Measurements from ENCODE around the gene KCNK1.

KCNK1 gene

DNA sequence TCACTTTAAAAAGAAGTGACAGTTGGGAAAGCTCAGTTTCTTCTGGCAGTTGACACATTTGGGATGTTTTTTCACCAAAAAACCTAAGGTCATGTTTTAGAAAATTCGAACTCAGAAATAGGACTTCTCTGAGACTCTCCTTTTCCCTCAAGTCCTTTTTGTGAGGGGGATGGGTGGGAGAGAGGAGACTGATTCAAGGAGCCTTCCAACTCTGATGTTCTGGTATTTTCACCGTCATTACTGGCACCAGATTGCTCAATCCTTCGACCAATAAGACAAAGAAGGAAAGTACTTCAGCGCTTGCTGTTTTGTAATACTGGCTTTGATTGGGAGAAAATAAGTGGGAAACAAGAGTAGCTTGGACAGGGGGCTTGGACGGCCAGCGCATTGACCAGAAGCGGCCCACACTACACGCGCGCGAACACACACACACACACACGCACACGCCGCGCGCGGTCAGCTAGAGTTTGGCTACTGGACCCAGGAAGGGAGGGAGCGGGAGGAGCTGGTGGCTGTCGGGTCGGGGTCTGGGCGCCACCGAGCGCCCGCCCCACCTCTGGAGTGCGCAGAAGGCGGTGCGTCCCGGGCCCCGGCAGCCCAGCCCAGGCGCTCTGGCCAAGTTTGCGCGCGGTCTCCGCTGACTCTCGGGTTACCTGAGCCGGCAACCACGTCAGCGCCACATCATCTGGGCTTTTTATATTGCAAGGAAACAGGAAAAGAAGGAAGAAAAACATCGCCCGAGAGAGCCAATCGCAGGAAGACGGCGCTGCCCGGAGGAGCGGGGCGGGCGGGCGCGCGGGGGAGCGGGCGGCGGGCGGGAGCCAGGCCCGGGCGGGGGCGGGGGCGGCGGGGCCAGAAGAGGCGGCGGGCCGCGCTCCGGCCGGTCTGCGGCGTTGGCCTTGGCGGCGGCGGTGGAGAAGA lies at the start of gene KCNK1:
TSS of gene KCNK1 (plus strand) at position 855 of the 921 bp plus-strand sequence. CDS start at position 921, 66 bp downstream.
- Histone ChIP-seq H4K20me1 (ENCODE audit: insufficient read depth, low read length) (no peaks in the 10 kb centered on the region; the same call in 1 of the 2 replicates), H3K9ac (ENCODE audit: low read depth, low read length) (no peak within 1 kb of the TSS), H3K9me3 (ENCODE audit: insufficient read depth, low read length, severe bottlenecking) (no peaks in the 10 kb centered on the region), H3K79me2 (ENCODE audit: insufficient read depth, low read length) (no peaks in the 10 kb centered on the region), H3K4me1 (ENCODE audit: insufficient read depth, low read length) (no peaks in the 10 kb centered on the region), H3K27me3 (ENCODE audit: insufficient read depth, low read length, poor library complexity) (peaks cover 8% of the 10 kb centered on the region), H3K4me3 (ENCODE audit: low read depth in 1 of 2, low read length in 2 of 2) (no peak within 1 kb of the TSS), H2AFZ (ENCODE audit: low read depth, low read length) (no peak within 1 kb of the TSS), H3K4me2 (ENCODE audit: insufficient read depth, low read length) (no peak within 1 kb of the TSS), H3K36me3 (ENCODE audit: insufficient read depth, low read length) (no peaks in the 10 kb centered on the region), H3K27ac (ENCODE audit: low read length) (no peak within 1 kb of the TSS)
- DNase-seq (no peak), ATAC-seq (ENCODE audit: insufficient read depth, low read depth) (no peak)
- no peak for TF ChIP-seq CTCF (IDR thresholded peaks at IDR 0.05; ENCODE audit: borderline replicate concordance, extremely low read depth, low read length, poor library complexity, severe bottlenecking)
- TF ChIP-seq EZH2 (IDR thresholded peaks at IDR 0.05; ENCODE audit: borderline replicate concordance, low read depth, low read length, severe bottlenecking), result no peak

DNA sequence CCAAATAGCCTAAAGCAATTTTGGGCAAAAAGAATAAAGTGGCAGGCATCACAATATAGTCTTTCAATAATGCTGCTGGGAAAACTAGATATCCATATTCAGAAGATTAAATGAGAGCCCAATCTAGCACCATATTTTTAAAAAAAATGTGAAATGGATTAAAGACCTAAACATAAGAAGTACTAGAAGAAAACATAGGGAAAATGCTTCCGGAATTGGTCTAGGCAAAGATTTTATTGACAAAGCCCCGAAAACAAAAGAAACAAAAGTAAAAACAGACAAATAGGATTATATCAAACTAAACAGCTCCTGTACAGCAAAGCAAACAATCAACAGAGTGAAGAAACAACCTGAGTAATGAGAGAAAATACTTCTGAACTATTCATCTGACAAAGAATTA lies 48.6 kb upstream of the KCNK1 start:
- Histone ChIP-seq H3K9me3 (ENCODE audit: insufficient read depth, low read length, severe bottlenecking) (peaks cover 12% of the 10 kb centered on the region), H3K4me3 (ENCODE audit: low read depth in 1 of 2, low read length in 2 of 2) (no peak overlapping the region), H3K4me2 (ENCODE audit: insufficient read depth, low read length) (no peak overlapping the region), H3K36me3 (ENCODE audit: insufficient read depth, low read length) (no peaks in the 10 kb centered on the region), H2AFZ (ENCODE audit: low read depth, low read length) (no peak overlapping the region), H3K27ac (ENCODE audit: low read length) (no peak overlapping the region), H3K4me1 (ENCODE audit: insufficient read depth, low read length) (no peaks in the 10 kb centered on the region), H3K79me2 (ENCODE audit: insufficient read depth, low read length) (no peaks in the 10 kb centered on the region), H4K20me1 (ENCODE audit: insufficient read depth, low read length) (no peaks in the 10 kb centered on the region), H3K27me3 (ENCODE audit: insufficient read depth, low read length, poor library complexity) (no peaks in the 10 kb centered on the region), H3K9ac (ENCODE audit: low read depth, low read length) (no peak overlapping the region)
- no peak for ATAC-seq (ENCODE audit: insufficient read depth, low read depth)
- no peak for DNase-seq
- TF ChIP-seq EZH2 (IDR thresholded peaks at IDR 0.05; ENCODE audit: borderline replicate concordance, low read depth, low read length, severe bottlenecking) (no peak), CTCF (IDR thresholded peaks at IDR 0.05; ENCODE audit: borderline replicate concordance, extremely low read depth, low read length, poor library complexity, severe bottlenecking) (no peak)

DNA sequence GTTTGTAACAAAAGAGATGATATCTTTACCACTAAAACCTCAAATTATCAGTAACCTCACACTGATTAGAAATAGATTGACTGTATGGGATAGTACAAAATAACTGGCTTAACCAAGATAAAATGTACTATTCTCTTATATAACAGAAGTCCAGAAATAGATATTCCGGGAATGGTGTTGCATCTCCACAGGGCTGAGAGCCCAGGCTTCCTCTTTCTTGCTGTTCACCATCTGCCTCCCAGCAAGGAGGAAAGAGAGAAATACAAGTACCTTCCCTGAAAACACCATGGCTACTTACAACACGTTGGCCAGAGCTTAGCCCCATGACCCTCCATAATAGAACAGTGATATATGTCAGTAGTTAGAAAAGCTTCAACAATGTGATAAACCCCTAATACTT lies 47.0 kb upstream of the KCNK1 start:
- no peak overlapping the region for H3K4me2 ChIP-seq (ENCODE audit: insufficient read depth, low read length)
- H3K9me3 ChIP-seq (ENCODE audit: insufficient read depth, low read length, severe bottlenecking), result peaks cover 6% of the 10 kb centered on the region
- DNase-seq (no peak), ATAC-seq (ENCODE audit: insufficient read depth, low read depth) (no peak)
- no peak overlapping the region for H3K27ac ChIP-seq (ENCODE audit: low read length)
- no peak overlapping the region for H2AFZ ChIP-seq (ENCODE audit: low read depth, low read length)
- no peaks in the 10 kb centered on the region for H4K20me1 ChIP-seq (ENCODE audit: insufficient read depth, low read length)
- no peaks in the 10 kb centered on the region for H3K27me3 ChIP-seq (ENCODE audit: insufficient read depth, low read length, poor library complexity)
- TF ChIP-seq EZH2 (IDR thresholded peaks at IDR 0.05; ENCODE audit: borderline replicate concordance, low read depth, low read length, severe bottlenecking), result no peak
- no peak for TF ChIP-seq CTCF (IDR thresholded peaks at IDR 0.05; ENCODE audit: borderline replicate concordance, extremely low read depth, low read length, poor library complexity, severe bottlenecking)
- H3K9ac ChIP-seq (ENCODE audit: low read depth, low read length), result no peak overlapping the region
- H3K4me1 ChIP-seq (ENCODE audit: insufficient read depth, low read length), result no peaks in the 10 kb centered on the region
- no peaks in the 10 kb centered on the region for H3K36me3 ChIP-seq (ENCODE audit: insufficient read depth, low read length)
- H3K79me2 ChIP-seq (ENCODE audit: insufficient read depth, low read length), result no peaks in the 10 kb centered on the region
- H3K4me3 ChIP-seq (ENCODE audit: low read depth in 1 of 2, low read length in 2 of 2), result no peak overlapping the region

Measured in DND-41 (cell line).